GM12878 (cell line): ENCODE results near the gene COBLL1.

Experiments used
- CREB1 ChIP-seq: IDR thresholded peaks from 2 replicates; pipeline ENCODE4 v1.6.1; 2012; ENCODE audit warnings: low read depth, mild to moderate bottlenecking, inconsistent platforms
- CTCF ChIP-seq, 3 experiments: IDR thresholded peaks in 2 of 3; conservative IDR thresholded peaks in 1 of 3; 2 replicates each; pipeline ENCODE4 v1.5.1; 2011; ENCODE audit warnings: low read depth in 3 of 3, low read length in 3 of 3, mild to moderate bottlenecking in 3 of 3, control low read depth in 2 of 3, moderate library complexity in 2 of 3, inconsistent platforms in 1 of 3, mixed read lengths in 1 of 3; ENCODE audit not compliant: control insufficient read depth in 2 of 3, insufficient read depth in 1 of 3; ENCODE audit errors: extremely low read depth in 1 of 3
- ETV6 ChIP-seq, 2 experiments: fragments of 450-650 bp in 1 of 2; IDR thresholded peaks in 1 of 2; conservative IDR thresholded peaks in 1 of 2; 2 replicates each; pipeline ENCODE4 v1.6.1; 2014; ENCODE audit warnings: antibody characterized with exemption in 1 of 2, borderline replicate concordance in 1 of 2, low read depth in 1 of 2, mild to moderate bottlenecking in 1 of 2, moderate library complexity in 1 of 2
- PML ChIP-seq: IDR thresholded peaks from 2 replicates; pipeline ENCODE4 v1.6.1; 2012; ENCODE audit warnings: low read length, inconsistent platforms
- POLR2AphosphoS5 ChIP-seq: IDR thresholded peaks from 2 replicates; pipeline ENCODE4 v1.6.1; 2011; ENCODE audit warnings: mild to moderate bottlenecking, low read length, inconsistent platforms
- RAD21 ChIP-seq: IDR thresholded peaks from 2 replicates; pipeline ENCODE4 v1.6.1; 2011; ENCODE audit warnings: mild to moderate bottlenecking, low read depth, low read length, moderate library complexity; ENCODE audit not compliant: insufficient read depth
- TCF12 ChIP-seq: IDR thresholded peaks from 2 replicates; pipeline ENCODE4 v1.6.1; 2011; ENCODE audit warnings: low read depth, mild to moderate bottlenecking, low read length

- TF ChIP-seq CREB1 (no peak), CTCF (IDR thresholded peaks at IDR 0.05 in 2 of 3, conservative IDR thresholded peaks at IDR 0.05 in 1 of 3; ENCODE audit: control insufficient read depth in 2 of 3, extremely low read depth in 1 of 3, insufficient read depth in 1 of 3, low read depth in 3 of 3, low read length in 3 of 3) (no peak), TCF12 (no peak), ETV6 (conservative IDR thresholded peaks at IDR 0.05 in 1 of 2, IDR thresholded peaks at IDR 0.05 in 1 of 2; ENCODE audit: borderline replicate concordance in 1 of 2, low read depth in 1 of 2) (no peak), POLR2AphosphoS5 (no peak), PML (no peak), RAD21 (no peak)
These were observed 190.3 kb downstream of the COBLL1 start for GRCh38 chr2:164651361-164651760.
